Ovary (tissue), 9 donors: ENCODE data around the gene GAL3ST2. TPM values are rescaled to one million over a fixed set of nuclear protein-coding genes. Genes with fewer than 3 reads are reported as not detected.

Experiments used
- DNase-seq, 5 donors: peaks; one replicate each; pipeline ENCODE4 v3.0.0-alpha.2; 2019 to 2020
- H3K27ac ChIP-seq, 2 donors: fragments of 200-600 bp; one replicate each; pipeline versions ENCODE4 v1.5.1 to v1.8.0; 2019 to 2022
- H3K27me3 ChIP-seq: fragments of 200-600 bp; one replicate; pipeline ENCODE4 v1.8.0; 2022
- H3K36me3 ChIP-seq: fragments of 200-600 bp; sonication (generic); one replicate; pipeline ENCODE4 v1.5.1; 2019
- H3K4me1 ChIP-seq: one replicate; pipeline ENCODE4 v1.8.1; 2013; ENCODE audit warnings: mild to moderate bottlenecking, moderate library complexity; ENCODE audit not compliant: insufficient read depth
- H3K4me3 ChIP-seq: fragments of 200-600 bp; sonication (generic); one replicate; pipeline ENCODE4 v1.5.1; 2017
- H3K9me3 ChIP-seq, 2 donors: fragments of 200-600 bp in 1 of 2; sonication (generic) in 1 of 2; one replicate each; pipeline versions ENCODE4 v1.5.1 to v1.8.1; 2013 to 2019; ENCODE audit warnings: mild to moderate bottlenecking in 1 of 2, moderate library complexity in 1 of 2
- EP300 ChIP-seq: sonication (generic); formaldehyde crosslinking; IDR thresholded peaks from one replicate; pipeline ENCODE4 v1.6.1; 2017; ENCODE audit warnings: antibody characterized with exemption
- POLR2A ChIP-seq: fragments of 450-650 bp; IDR thresholded peaks from one replicate; pipeline ENCODE4 v1.6.1; 2017; ENCODE audit warnings: antibody characterized with exemption, mild to moderate bottlenecking, moderate library complexity
- WGBS, 3 donors: extraction: QIAGEN DNeasy Blood & Tissue Kit in 1 of 3; methylation state at CpG; one replicate each; pipeline versions ENCODE4 v1.1.5 to v1.1.7; 2013 to 2017; 5-methylcytosine and 5-hydroxymethylcytosine counted together
- intact Hi-C, 4 donors: fragments of 100-400 bp; cut with DNase I; formaldehyde crosslinking; loops; one replicate each; pipeline versions ENCODE4 v1.11.0 to v1.15.1; 2022 to 2023
- polyA plus RNA-seq, 2 donors: library from polyadenylated mRNA; stranded (reverse); fragments of 200-250 nt in 1 of 2; fragments of 350-450 nt in 1 of 2; fragmentation: Illumina TruSeq in 1 of 2; extraction: RNeasy Lipid Tissue Mini Kit (QIAGEN cat#74804) in 1 of 2; gene quantifications; one replicate each; pipeline ENCODE4 v1.2.3, GENCODE V29; 2013 to 2014
- total RNA-seq, 7 donors: library from RNA; depleted of rRNA in 2 of 7; stranded (reverse); fragments of >200 nt in 2 of 7; fragmentation: NEBNext Ultra II Directional in 3 of 7; extraction: Animal tissue kit (Norgen Biotek cat#: 25700) in 3 of 7; gene quantifications; one replicate each; pipeline versions ENCODE4 v1.1.0 to v1.2.4, GENCODE V29; 2016 to 2023
- TF ChIP-seq, protein P1 (sequence below), 3 donors: fragments of 450-650 bp in 2 of 3; fragments of 200-600 bp in 1 of 3; IDR thresholded peaks; one replicate each; pipeline versions ENCODE4 v1.5.1 to v1.8.0; 2016 to 2022; ENCODE audit warnings: antibody characterized with exemption in 3 of 3, mild to moderate bottlenecking in 1 of 3
- donor health status: DM: no; HTN: no; CAD: no; lungs with moderate emphysema.
- donor health status: DM: no; HTN: no; CAD: no.
- donor health status: Bipolar disorder and iron deficiency.
- donor health status: DM: yes; HTN: yes; CAD: no.
- donor health status: DM: no; HTN: no; CAD: no.
- donor health status: DM: yes; HTN: yes; CAD: no.

Gene GAL3ST2
- total and polyA plus RNA-seq, 9 donors, result 0.05 to 4.3 (median 0.57) TPM; not detected in 3

- no peaks in the 10 kb centered on the region for H3K27me3 ChIP-seq
- no peaks in the 10 kb centered on the region for H3K36me3 ChIP-seq
- no peaks in the 10 kb centered on the region for H3K9me3 ChIP-seq
- no peak overlapping the region for H3K27ac ChIP-seq
- no peak overlapping the region for H3K4me3 ChIP-seq
- DNase-seq, result no peak
- no peaks in the 10 kb centered on the region for H3K4me1 ChIP-seq
- 88 to 92% (median 90%) methylated on average over 24 of the region's 24 CpGs for WGBS, 3 donors
- TF ChIP-seq POLR2A (no peak), EP300 (no peak)
- TF ChIP-seq, protein P1, sequence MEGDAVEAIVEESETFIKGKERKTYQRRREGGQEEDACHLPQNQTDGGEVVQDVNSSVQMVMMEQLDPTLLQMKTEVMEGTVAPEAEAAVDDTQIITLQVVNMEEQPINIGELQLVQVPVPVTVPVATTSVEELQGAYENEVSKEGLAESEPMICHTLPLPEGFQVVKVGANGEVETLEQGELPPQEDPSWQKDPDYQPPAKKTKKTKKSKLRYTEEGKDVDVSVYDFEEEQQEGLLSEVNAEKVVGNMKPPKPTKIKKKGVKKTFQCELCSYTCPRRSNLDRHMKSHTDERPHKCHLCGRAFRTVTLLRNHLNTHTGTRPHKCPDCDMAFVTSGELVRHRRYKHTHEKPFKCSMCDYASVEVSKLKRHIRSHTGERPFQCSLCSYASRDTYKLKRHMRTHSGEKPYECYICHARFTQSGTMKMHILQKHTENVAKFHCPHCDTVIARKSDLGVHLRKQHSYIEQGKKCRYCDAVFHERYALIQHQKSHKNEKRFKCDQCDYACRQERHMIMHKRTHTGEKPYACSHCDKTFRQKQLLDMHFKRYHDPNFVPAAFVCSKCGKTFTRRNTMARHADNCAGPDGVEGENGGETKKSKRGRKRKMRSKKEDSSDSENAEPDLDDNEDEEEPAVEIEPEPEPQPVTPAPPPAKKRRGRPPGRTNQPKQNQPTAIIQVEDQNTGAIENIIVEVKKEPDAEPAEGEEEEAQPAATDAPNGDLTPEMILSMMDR (IDR thresholded peaks at IDR 0.05), result no peak
- intact Hi-C loops, result no loop called here
Observed at GRCh38 chr2:241744028-241744754, 32.4 kb upstream of the GAL3ST2 start.

- H3K4me1 ChIP-seq, result no peaks in the 10 kb centered on the region
- no peaks in the 10 kb centered on the region for H3K27me3 ChIP-seq
- 95 to 96% (median 96%) methylated on average over 13 of the region's 13 CpGs for WGBS, 3 donors
- intact Hi-C loops, result no loop called here
- H3K9me3 ChIP-seq, result no peaks in the 10 kb centered on the region
- no peak for DNase-seq
- no peak overlapping the region for H3K4me3 ChIP-seq
- no peak overlapping the region for H3K27ac ChIP-seq
- H3K36me3 ChIP-seq, result no peaks in the 10 kb centered on the region
- no peak for TF ChIP-seq EP300
- TF ChIP-seq, protein P1 (IDR thresholded peaks at IDR 0.05), result no peak
- no peak for TF ChIP-seq POLR2A
Observed at GRCh38 chr2:241745276-241745675, 31.3 kb upstream of the GAL3ST2 start.

GRCh38 chr2:241746084-241746483, 30.5 kb upstream of the GAL3ST2 start:
- 95 to 96% (median 95%) methylated on average over 4 of the region's 4 CpGs for WGBS, 3 donors
- Histone ChIP-seq H3K27me3 (no peaks in the 10 kb centered on the region), H3K36me3 (no peaks in the 10 kb centered on the region), H3K4me3 (no peak overlapping the region), H3K27ac (no peak overlapping the region), H3K9me3 (no peaks in the 10 kb centered on the region), H3K4me1 (peaks cover 2% of the 10 kb centered on the region)
- intact Hi-C loops, result no loop called here
- DNase-seq, result no peak
- TF ChIP-seq, protein P1 (IDR thresholded peaks at IDR 0.05), result no peak

DNA sequence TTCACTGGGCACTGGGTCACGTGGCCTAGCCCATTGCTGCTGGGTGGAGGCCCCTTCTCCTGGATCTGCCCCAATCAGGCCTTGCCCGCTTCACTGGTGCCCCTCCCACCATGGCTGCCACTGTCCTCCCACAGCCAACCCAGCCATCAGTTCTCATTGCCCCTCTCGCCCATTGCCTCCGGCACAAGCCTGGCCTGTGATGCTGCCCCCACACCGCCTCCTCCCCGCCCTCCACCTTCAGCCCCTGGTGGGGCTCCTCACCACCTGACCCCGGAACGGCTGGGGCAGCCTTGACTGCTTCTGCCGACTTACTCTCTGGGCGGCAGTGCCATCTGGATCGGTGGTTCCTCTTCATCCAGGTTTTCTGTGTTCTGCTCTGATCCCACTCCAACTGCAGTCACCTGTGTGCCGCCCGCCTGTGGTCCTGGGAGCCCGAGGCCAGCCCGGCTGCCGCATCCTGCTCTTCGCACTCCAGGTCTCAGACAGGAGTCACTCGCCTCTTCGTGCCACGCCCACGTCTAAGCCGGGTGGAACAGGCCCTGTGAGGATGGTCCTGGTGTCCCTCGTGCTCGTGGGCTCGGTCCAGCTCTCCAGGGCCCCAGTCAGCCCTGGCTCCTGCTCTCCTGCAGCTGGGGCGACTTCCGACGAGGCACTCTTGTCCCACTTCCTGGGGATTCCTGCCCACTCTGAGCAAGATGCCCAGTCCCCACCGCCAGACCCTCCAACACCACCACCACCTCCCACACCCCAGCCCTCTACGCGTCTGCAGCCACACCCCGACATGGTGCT, 28.0 kb upstream of the GAL3ST2 start:
- no peak for DNase-seq
- Histone ChIP-seq H3K27ac (no peak overlapping the region), H3K27me3 (no peaks in the 10 kb centered on the region), H3K36me3 (no peaks in the 10 kb centered on the region), H3K9me3 (no peaks in the 10 kb centered on the region), H3K4me3 (no peak overlapping the region), H3K4me1 (peaks cover 2% of the 10 kb centered on the region)
- TF ChIP-seq EP300 (no peak), POLR2A (no peak)
- TF ChIP-seq, protein P1 (IDR thresholded peaks at IDR 0.05), result no peak
- intact Hi-C loops, result no loop called here
- WGBS, 3 donors, result 85 to 93% (median 90%) methylated on average over 32 of the region's 32 CpGs
